GM18499 (cell line): Measurements from ENCODE around the gene RPL10A.
"Not testable (repeated sequence)": the region's sequence is repeated elsewhere in the genome, so short reads cannot be mapped to it uniquely, and the experiment has no call there.

ENCODE experiments used
- ATAC-seq: cut with Tn5 transposase; IDR thresholded peaks from one replicate; pipeline ENCODE4 v1.9.1; 2021; ENCODE audit warnings: moderate number of reproducible peaks; ENCODE audit not compliant: insufficient read depth, unreplicated experiment

RPL10A gene

GRCh38 chr6:35506536-35506935, 38.3 kb downstream of the RPL10A start:
- no peak for ATAC-seq

GRCh38 chr6:35507221-35507620, 39.0 kb downstream of the RPL10A start:
- ATAC-seq: no peak

GRCh38 chr6:35508027-35508426, 39.8 kb downstream of the RPL10A start:
- ATAC-seq: no peak

GRCh38 chr6:35508542-35508941, 40.3 kb downstream of the RPL10A start:
- no peak for ATAC-seq

- ATAC-seq: no peak
These were observed 42.8 kb downstream of the RPL10A start for GRCh38 chr6:35510916-35511561.

- no peak for ATAC-seq
These were observed 43.4 kb downstream of the RPL10A start for GRCh38 chr6:35511562-35511941.

- no peak for ATAC-seq
These were observed 43.8 kb downstream of the RPL10A start for GRCh38 chr6:35512006-35512405.

GRCh38 chr6:35512740-35513139, 44.5 kb downstream of the RPL10A start, which contains the start of gene TULP1:
Gene TULP1 (minus strand): TSS chr6:35512896. CDS start chr6:35512858, 38 bp downstream.
- no peak for ATAC-seq

GRCh38 chr6:35514587-35514986, 46.4 kb downstream of the RPL10A start:
- no peak for ATAC-seq

- not testable (repeated sequence) for ATAC-seq
These were observed 47.7 kb downstream of the RPL10A start for GRCh38 chr6:35515939-35516338.

GRCh38 chr6:35516712-35517111, 48.5 kb downstream of the RPL10A start:
- no peak for ATAC-seq

- ATAC-seq: not testable (repeated sequence)
These were observed 49.8 kb downstream of the RPL10A start for GRCh38 chr6:35517978-35518377.

GRCh38 chr6:35518566-35519312, 50.5 kb downstream of the RPL10A start:
- ATAC-seq: no peak

GRCh38 chr6:35519313-35520015, 51.3 kb downstream of the RPL10A start:
- no peak for ATAC-seq
